Stimulated activated memory B cell treated with anti-CD40 and anti-IgM and Interleukin-4, amounts not matched to agents 10 μg/mL and 1 μg/mL and 100 μg/mL, for 72 hours (primary cell): ENCODE results near the gene EIF4EBP3.
"Not testable (repeated sequence)": the region's sequence is repeated elsewhere in the genome, so short reads cannot be mapped to it uniquely, and the experiment has no call there.

ENCODE experiments used
- ATAC-seq: fragments of 150-1000 bp; cut with Tn5 transposase; 2 replicates; pipeline ENCODE4 v1.10.0; 2021
- H3K27ac Mint-ChIP-seq: one replicate; pipeline ENCODE4 v1.8.0; 2022; ENCODE audit warnings: mild to moderate bottlenecking, mixed read lengths
- H3K27me3 Mint-ChIP-seq: one replicate; pipeline ENCODE4 v1.8.0; 2022; ENCODE audit warnings: mixed read lengths
- H3K36me3 Mint-ChIP-seq: one replicate; pipeline ENCODE4 v1.8.0; 2022; ENCODE audit warnings: mixed read lengths
- H3K4me1 Mint-ChIP-seq: one replicate; pipeline ENCODE4 v1.8.0; 2022; ENCODE audit warnings: mixed read lengths
- H3K4me3 Mint-ChIP-seq: one replicate; pipeline ENCODE4 v1.8.0; 2022; ENCODE audit warnings: mild to moderate bottlenecking, moderate library complexity, mixed read lengths
- H3K9me3 Mint-ChIP-seq: one replicate; pipeline ENCODE4 v1.8.0; 2022; ENCODE audit warnings: mixed read lengths

The EIF4EBP3 gene

GRCh38 chr5:140587495-140587894 lies 40.0 kb downstream of the EIF4EBP3 start:
- Mint-ChIP-seq H3K9me3 (peaks cover 6% of the 10 kb centered on the region), H3K27me3 (no peaks in the 10 kb centered on the region), H3K4me1 (no peaks in the 10 kb centered on the region), H3K27ac (no peak overlapping the region), H3K36me3 (no peaks in the 10 kb centered on the region), H3K4me3 (no peak overlapping the region)
- no peak for ATAC-seq

GRCh38 chr5:140588311-140589070 lies 41.0 kb downstream of the EIF4EBP3 start:
- Mint-ChIP-seq H3K36me3 (no peaks in the 10 kb centered on the region), H3K27ac (no peak overlapping the region), H3K9me3 (peaks cover under 1% of the 10 kb centered on the region), H3K27me3 (no peaks in the 10 kb centered on the region), H3K4me3 (no peak overlapping the region), H3K4me1 (no peaks in the 10 kb centered on the region)
- no peak for ATAC-seq

- Mint-ChIP-seq H3K27ac (no peak overlapping the region), H3K27me3 (peaks cover 16% of the 10 kb centered on the region), H3K9me3 (no peaks in the 10 kb centered on the region), H3K4me3 (no peak overlapping the region), H3K4me1 (no peaks in the 10 kb centered on the region), H3K36me3 (no peaks in the 10 kb centered on the region)
- no peak for ATAC-seq
Observed at GRCh38 chr5:140590861-140591260, 43.4 kb downstream of the EIF4EBP3 start.

GRCh38 chr5:140591747-140592372 lies 44.4 kb downstream of the EIF4EBP3 start:
- Mint-ChIP-seq H3K27me3 (peaks cover 17% of the 10 kb centered on the region), H3K36me3 (no peaks in the 10 kb centered on the region), H3K9me3 (no peaks in the 10 kb centered on the region), H3K27ac (no peak overlapping the region), H3K4me3 (no peak overlapping the region), H3K4me1 (no peaks in the 10 kb centered on the region)
- ATAC-seq: peak; percentile 40

GRCh38 chr5:140593070-140593469 lies 45.6 kb downstream of the EIF4EBP3 start:
- peaks cover 17% of the 10 kb centered on the region for H3K27me3 Mint-ChIP-seq

GRCh38 chr5:140594169-140594568 lies 46.7 kb downstream of the EIF4EBP3 start:
- no peaks in the 10 kb centered on the region for H3K36me3 Mint-ChIP-seq

More at GRCh38 chr5:140593070-140593469, 45.6 kb downstream of the EIF4EBP3 start:
- not testable (repeated sequence) for H3K4me3 Mint-ChIP-seq, H3K36me3 Mint-ChIP-seq, H3K9me3 Mint-ChIP-seq, ATAC-seq, H3K27ac Mint-ChIP-seq, H3K4me1 Mint-ChIP-seq

GRCh38 chr5:140595538-140596300 lies 48.3 kb downstream of the EIF4EBP3 start:
- Mint-ChIP-seq H3K4me3 (no peak overlapping the region), H3K36me3 (no peaks in the 10 kb centered on the region), H3K27ac (no peak overlapping the region), H3K27me3 (peaks cover 17% of the 10 kb centered on the region), H3K9me3 (no peaks in the 10 kb centered on the region), H3K4me1 (no peaks in the 10 kb centered on the region)
- ATAC-seq: peak; percentile 51

More at GRCh38 chr5:140594169-140594568, 46.7 kb downstream of the EIF4EBP3 start:
- Mint-ChIP-seq H3K4me1 (no peaks in the 10 kb centered on the region), H3K4me3 (no peak overlapping the region), H3K9me3 (no peaks in the 10 kb centered on the region), H3K27me3 (peaks cover 17% of the 10 kb centered on the region), H3K27ac (no peak overlapping the region)
- no peak for ATAC-seq

GRCh38 chr5:140596321-140596741 lies 48.9 kb downstream of the EIF4EBP3 start:
- no peaks in the 10 kb centered on the region for H3K36me3 Mint-ChIP-seq
- H3K9me3 Mint-ChIP-seq: no peaks in the 10 kb centered on the region

GRCh38 chr5:140598836-140599235 lies 51.4 kb downstream of the EIF4EBP3 start:
- no peaks in the 10 kb centered on the region for H3K36me3 Mint-ChIP-seq
- H3K4me3 Mint-ChIP-seq: no peak overlapping the region
- no peaks in the 10 kb centered on the region for H3K9me3 Mint-ChIP-seq
- peaks cover 17% of the 10 kb centered on the region for H3K27me3 Mint-ChIP-seq
- H3K27ac Mint-ChIP-seq: no peak overlapping the region
- no peaks in the 10 kb centered on the region for H3K4me1 Mint-ChIP-seq
- no peak for ATAC-seq

More at GRCh38 chr5:140596321-140596741, 48.9 kb downstream of the EIF4EBP3 start:
- Mint-ChIP-seq H3K27ac (no peak overlapping the region), H3K27me3 (peaks cover 17% of the 10 kb centered on the region), H3K4me1 (no peaks in the 10 kb centered on the region), H3K4me3 (no peak overlapping the region)
- ATAC-seq: no peak
